ENCODE data around the gene OR2F2. TPM values are rescaled to one million over a fixed set of nuclear protein-coding genes. Genes with fewer than 3 reads are reported as not detected.

The OR2F2 gene
- total RNA-seq, 1 experiment from 2014 or later, result not detected

DNA sequence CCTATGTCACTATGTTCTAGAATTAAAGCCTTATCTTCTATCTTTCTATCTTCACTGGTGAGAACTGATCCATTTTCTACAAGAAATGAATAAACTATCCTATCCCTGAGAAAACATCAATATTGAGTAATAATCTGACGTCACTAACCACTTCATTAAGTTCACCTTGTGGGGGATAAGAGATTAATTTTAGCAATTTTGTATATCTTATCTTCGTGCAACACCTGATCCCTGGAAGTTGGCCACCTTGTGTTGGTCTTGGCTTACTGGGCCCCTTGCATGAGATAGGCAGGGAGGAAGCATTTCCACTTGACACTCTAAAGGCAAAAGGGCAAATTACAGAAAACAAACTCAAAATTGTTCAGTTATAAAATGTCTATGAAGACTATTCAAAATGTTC is 45.0 kb downstream of the OR2F2 start:
- Histone ChIP-seq H3K4me1 (peaks cover 39% of the 10 kb centered on the region), H3K4me3 (ENCODE audit: low read depth, low read length) (no peak overlapping the region), H3K36me3 (ENCODE audit: control insufficient read depth, insufficient read depth, low read length) (no peaks in the 10 kb centered on the region), H3K9me3 (peaks cover 27% of the 10 kb centered on the region), H3K27me3 (replicated peaks; ENCODE audit: control insufficient read depth, insufficient read depth, low read length) (no peaks in the 10 kb centered on the region)
- peaks cover 26% of the 10 kb centered on the region for H3K4me1 Mint-ChIP-seq (ENCODE audit: low read depth, unreplicated experiment)
- ChIA-PET CTCF (no interaction called here), POLR2A (no interaction called here)
- H3K9me3 Mint-ChIP-seq (ENCODE audit: unreplicated experiment), result peaks cover 50% of the 10 kb centered on the region
- intact Hi-C loops (cut with micrococcal nuclease; ENCODE audit: unreplicated experiment), result no loop called here
- DNase-seq, result no peak
- no peaks in the 10 kb centered on the region for H3K27me3 Mint-ChIP-seq (ENCODE audit: insufficient read depth, unreplicated experiment)
- no TSS peak for BruUV-seq (replicated peaks)
- H3K27ac Mint-ChIP-seq (ENCODE audit: unreplicated experiment), result peak overlapping the region; percentile 67
- TF ChIP-seq, protein P1, sequence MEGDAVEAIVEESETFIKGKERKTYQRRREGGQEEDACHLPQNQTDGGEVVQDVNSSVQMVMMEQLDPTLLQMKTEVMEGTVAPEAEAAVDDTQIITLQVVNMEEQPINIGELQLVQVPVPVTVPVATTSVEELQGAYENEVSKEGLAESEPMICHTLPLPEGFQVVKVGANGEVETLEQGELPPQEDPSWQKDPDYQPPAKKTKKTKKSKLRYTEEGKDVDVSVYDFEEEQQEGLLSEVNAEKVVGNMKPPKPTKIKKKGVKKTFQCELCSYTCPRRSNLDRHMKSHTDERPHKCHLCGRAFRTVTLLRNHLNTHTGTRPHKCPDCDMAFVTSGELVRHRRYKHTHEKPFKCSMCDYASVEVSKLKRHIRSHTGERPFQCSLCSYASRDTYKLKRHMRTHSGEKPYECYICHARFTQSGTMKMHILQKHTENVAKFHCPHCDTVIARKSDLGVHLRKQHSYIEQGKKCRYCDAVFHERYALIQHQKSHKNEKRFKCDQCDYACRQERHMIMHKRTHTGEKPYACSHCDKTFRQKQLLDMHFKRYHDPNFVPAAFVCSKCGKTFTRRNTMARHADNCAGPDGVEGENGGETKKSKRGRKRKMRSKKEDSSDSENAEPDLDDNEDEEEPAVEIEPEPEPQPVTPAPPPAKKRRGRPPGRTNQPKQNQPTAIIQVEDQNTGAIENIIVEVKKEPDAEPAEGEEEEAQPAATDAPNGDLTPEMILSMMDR (IDR thresholded peaks at IDR 0.05; ENCODE audit: insufficient read depth in 1 of 2, low read depth in 1 of 2, low read length in 1 of 2, severe bottlenecking in 1 of 2, unreplicated experiment in 1 of 2), result no peak
- no peak overlapping the region for H3K4me3 Mint-ChIP-seq (ENCODE audit: unreplicated experiment)
- H3K36me3 Mint-ChIP-seq (ENCODE audit: insufficient read depth, unreplicated experiment), result no peaks in the 10 kb centered on the region

DNA sequence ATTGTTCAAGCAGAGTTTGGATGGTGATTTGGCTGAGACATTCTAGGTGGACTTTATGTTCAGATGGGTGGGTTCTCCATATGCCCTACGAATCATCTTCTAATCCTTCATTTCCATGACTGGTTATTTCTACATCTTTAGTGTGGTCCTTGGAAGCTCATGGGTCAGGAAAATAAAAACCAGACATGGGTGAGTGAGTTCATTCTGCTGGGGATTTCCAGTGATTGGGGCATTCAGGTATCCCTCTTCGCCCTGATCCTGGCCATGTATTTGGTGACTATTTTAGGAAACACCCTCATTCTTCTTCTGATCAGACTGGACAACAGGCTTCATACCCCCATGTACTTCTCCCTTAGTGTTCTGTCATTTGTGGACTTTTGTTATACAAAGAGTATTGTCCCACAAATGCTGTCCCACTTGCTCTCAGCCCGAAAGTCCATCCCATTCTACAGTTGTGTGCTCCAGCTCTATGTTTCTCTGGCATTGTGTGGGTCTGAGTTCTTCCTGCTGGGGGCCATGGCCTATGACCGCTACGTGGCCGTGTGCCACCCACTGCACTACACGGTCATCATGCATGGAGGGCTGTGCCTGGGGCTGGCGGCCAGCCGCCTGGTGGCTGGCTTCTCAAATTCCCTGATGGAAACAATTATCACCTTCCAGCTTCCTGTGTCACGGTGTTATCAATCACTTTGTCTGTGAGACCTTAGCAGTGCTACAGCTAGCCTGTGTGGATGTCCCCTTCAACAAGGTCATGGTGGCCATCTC is 45.9 kb downstream of the OR2F2 start:
- ChIA-PET CTCF (no interaction called here), POLR2A (no interaction called here)
- H3K9me3 Mint-ChIP-seq (ENCODE audit: unreplicated experiment), result peaks cover 50% of the 10 kb centered on the region

DNA sequence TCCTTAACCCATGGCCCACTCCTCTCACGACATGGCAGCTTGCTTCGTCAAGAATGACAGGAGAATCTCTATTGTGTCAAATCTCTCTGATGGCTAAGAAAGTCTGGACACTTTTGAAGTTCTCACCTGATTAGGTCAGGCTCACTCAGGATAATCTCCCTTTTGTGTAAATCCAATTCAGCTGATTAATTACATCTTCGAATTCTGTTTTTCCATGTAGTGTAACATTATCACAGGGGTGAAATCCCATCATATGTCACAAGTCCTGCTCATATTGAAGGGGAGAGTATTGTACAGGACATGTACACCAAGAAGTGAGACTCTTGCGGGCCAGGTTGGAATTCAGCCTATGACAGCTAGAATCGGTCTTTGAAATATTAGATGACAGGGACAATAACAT is 48.9 kb downstream of the OR2F2 start:
- BruUV-seq (replicated peaks), result no TSS peak
- no peaks in the 10 kb centered on the region for H3K36me3 ChIP-seq (ENCODE audit: control insufficient read depth, insufficient read depth, low read length)
- no peaks in the 10 kb centered on the region for H3K27me3 ChIP-seq (replicated peaks; ENCODE audit: control insufficient read depth, insufficient read depth, low read length)
- H3K9me3 Mint-ChIP-seq (ENCODE audit: unreplicated experiment), result peaks cover 51% of the 10 kb centered on the region
- no peaks in the 10 kb centered on the region for H3K36me3 Mint-ChIP-seq (ENCODE audit: insufficient read depth, unreplicated experiment)
- DNase-seq, result no peak
- TF ChIP-seq, protein P1 (IDR thresholded peaks at IDR 0.05; ENCODE audit: insufficient read depth in 1 of 2, low read depth in 1 of 2, low read length in 1 of 2, severe bottlenecking in 1 of 2, unreplicated experiment in 1 of 2), result no peak
- H3K9me3 ChIP-seq, result peaks cover 23% of the 10 kb centered on the region
- ChIA-PET CTCF (no interaction called here), POLR2A (no interaction called here)
- no peak overlapping the region for H3K4me3 ChIP-seq (ENCODE audit: low read depth, low read length)
- H3K4me1 ChIP-seq, result peaks cover 15% of the 10 kb centered on the region
- intact Hi-C loops (cut with micrococcal nuclease; ENCODE audit: unreplicated experiment), result no loop called here
- H3K27me3 Mint-ChIP-seq (ENCODE audit: insufficient read depth, unreplicated experiment), result no peaks in the 10 kb centered on the region
- no peak overlapping the region for H3K4me3 Mint-ChIP-seq (ENCODE audit: unreplicated experiment)
- no peak overlapping the region for H3K27ac Mint-ChIP-seq (ENCODE audit: unreplicated experiment)
- H3K4me1 Mint-ChIP-seq (ENCODE audit: low read depth, unreplicated experiment), result peaks cover 14% of the 10 kb centered on the region

More for the DNA sequence above, 45.9 kb downstream of the OR2F2 start:
- DNase-seq, result no peak
- Histone ChIP-seq H3K4me1 (peaks cover 31% of the 10 kb centered on the region), H3K9me3 (peaks cover 25% of the 10 kb centered on the region), H3K36me3 (ENCODE audit: control insufficient read depth, insufficient read depth, low read length) (no peaks in the 10 kb centered on the region), H3K4me3 (ENCODE audit: low read depth, low read length) (no peak overlapping the region), H3K27me3 (replicated peaks; ENCODE audit: control insufficient read depth, insufficient read depth, low read length) (no peaks in the 10 kb centered on the region)
- H3K27me3 Mint-ChIP-seq (ENCODE audit: insufficient read depth, unreplicated experiment), result no peaks in the 10 kb centered on the region
- no peak overlapping the region for H3K4me3 Mint-ChIP-seq (ENCODE audit: unreplicated experiment)
- peak overlapping the region; percentile 67 for H3K27ac Mint-ChIP-seq (ENCODE audit: unreplicated experiment)
- peaks cover 25% of the 10 kb centered on the region for H3K4me1 Mint-ChIP-seq (ENCODE audit: low read depth, unreplicated experiment)
- BruUV-seq (replicated peaks), result no TSS peak
- TF ChIP-seq, protein P1 (IDR thresholded peaks at IDR 0.05; ENCODE audit: insufficient read depth in 1 of 2, low read depth in 1 of 2, low read length in 1 of 2, severe bottlenecking in 1 of 2, unreplicated experiment in 1 of 2), result no peak
- intact Hi-C loops (cut with micrococcal nuclease; ENCODE audit: unreplicated experiment), result no loop called here
- H3K36me3 Mint-ChIP-seq (ENCODE audit: insufficient read depth, unreplicated experiment), result no peaks in the 10 kb centered on the region

Other genes with a start within 250 kb of the OR2F2 start
- not detected in 2 replicates for gene CTAGE6, start 177.5 kb upstream of the OR2F2 start, total RNA-seq (2022)
- 92.3 and 95.1 TPM in 2 replicates for gene TCAF1, start 33.1 kb upstream of the OR2F2 start, total RNA-seq (2022)
- 1.6 TPM in 1 of 2 replicates, not detected in the other for gene OR2F1, start 19.6 kb downstream of the OR2F2 start, total RNA-seq (2022)
- gene OR6B1, start 65.1 kb downstream of the OR2F2 start, total RNA-seq (2022), result not detected in 2 replicates
- not detected in 2 replicates for gene OR2A5, start 113.7 kb downstream of the OR2F2 start, total RNA-seq (2022)
- gene OR2A25, start 134.6 kb downstream of the OR2F2 start, total RNA-seq (2022), result not detected in 2 replicates
- gene OR2A12, start 151.0 kb downstream of the OR2F2 start, total RNA-seq (2022), result not detected in 2 replicates
- gene OR2A2, start 174.3 kb downstream of the OR2F2 start, total RNA-seq (2022), result not detected in 2 replicates
- gene OR2A14, start 187.9 kb downstream of the OR2F2 start, total RNA-seq (2022), result not detected in 2 replicates
- gene CTAGE4, start 248.2 kb downstream of the OR2F2 start, total RNA-seq (2022), result not detected in 2 replicates